Measurements from ENCODE around the gene RASSF3.
"Not testable (repeated sequence)": the region's sequence is repeated elsewhere in the genome, so short reads cannot be mapped to it uniquely, and the experiment has no call there.

Gene RASSF3

DNA sequence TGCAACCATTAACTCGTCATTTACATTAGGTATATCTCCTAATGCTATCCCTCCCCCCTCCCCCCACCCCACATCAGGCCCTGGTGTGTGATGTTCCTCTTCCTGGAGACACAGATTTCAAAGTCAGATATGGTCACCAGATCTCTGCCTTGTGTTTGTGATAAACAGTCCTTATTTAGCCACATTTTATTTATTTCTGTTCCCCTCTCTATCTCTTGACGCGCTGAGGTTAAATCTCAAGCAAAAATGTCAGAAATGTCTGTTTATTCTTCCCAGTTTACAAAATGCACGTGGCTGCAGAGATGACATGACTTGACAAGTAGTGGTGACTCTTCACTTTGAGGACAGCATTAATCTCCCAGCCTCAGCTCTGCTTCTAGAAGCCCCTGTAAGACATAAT lies 11.5 kb upstream of the RASSF3 start:
- DNase-seq (ENCODE audit: low read depth), result no peak

DNA sequence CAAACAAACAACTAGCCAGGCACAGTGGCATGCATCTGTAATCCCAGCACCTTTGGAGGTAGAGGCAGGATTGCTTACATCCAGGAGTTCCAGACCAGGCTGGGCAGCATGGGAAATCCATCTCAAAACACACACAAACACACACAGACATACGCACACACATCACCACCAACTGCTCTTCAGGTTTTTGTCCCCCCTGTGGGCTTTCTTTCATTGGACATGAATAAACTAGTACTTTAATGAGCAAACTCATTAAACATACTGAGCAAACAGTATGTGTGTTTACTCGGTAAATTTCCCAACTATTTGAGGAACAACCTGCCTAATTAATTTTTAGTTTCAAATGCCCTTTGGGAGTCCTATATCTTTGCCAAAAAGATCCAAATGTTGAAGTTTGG lies 10.1 kb upstream of the RASSF3 start:
- no peak for DNase-seq (ENCODE audit: low read depth)

DNA sequence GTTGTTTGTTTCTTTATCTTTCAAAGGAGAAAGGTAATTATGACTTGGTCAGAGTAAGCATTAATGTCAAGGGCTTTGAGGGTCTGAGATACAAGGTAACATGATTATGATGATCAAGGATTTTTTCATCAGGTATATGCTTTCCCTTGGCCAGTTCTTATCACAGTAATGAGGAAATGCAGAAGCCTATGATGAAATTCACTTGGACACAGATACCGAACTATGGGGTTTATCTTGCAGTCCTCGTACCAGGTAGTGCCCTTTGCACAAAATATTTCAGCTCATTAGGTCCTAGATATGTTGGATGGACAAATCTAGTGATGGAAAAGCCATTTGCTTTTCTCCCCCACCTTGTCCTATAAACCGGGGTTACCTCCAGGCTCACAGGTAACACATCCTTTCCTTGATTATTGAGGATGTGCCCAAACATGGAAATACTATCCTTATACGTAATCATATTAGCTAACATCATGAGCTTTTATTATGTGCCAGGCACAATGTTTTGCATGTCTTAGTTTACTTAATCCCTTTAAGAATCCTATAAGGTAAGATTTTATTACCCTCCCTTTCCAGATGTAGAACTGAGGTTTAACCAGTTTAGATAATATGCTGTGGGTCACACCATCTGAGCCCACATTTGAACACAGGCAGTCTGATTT lies 7.0 kb upstream of the RASSF3 start:
- DNase-seq (ENCODE audit: low read depth), result no peak

DNA sequence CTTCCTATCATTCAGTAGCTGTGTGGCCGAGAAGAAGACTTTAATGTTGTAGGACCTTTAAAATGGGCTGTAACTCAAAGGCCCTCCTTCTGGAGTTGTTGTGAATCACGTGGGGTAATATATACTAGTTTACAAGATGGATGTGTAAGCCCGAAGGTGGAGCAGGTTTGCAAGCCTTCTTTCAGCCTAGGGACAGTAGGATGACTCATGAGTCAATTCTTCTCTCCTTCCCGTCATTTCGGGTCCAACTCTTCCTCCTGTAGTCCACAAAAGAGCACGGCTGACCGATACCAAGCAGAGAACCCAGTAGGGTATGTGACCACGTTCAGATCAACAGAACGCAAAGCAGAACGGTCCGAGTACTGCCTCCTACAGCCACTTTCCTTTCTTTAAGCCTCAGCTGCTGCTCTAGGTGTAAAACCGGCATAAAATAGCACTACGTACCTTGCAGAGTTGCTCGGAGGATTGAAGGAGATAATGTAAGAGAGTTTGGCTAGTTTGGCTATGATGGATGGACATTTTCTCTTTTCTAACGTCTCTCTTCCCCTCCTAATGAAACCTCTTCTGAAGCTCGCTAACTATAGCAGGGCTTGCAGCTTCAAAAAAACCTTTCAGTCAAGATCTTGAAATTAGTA lies 1.3 kb upstream of the RASSF3 start:
- DNase-seq (ENCODE audit: low read depth), result peak; percentile 73

DNA sequence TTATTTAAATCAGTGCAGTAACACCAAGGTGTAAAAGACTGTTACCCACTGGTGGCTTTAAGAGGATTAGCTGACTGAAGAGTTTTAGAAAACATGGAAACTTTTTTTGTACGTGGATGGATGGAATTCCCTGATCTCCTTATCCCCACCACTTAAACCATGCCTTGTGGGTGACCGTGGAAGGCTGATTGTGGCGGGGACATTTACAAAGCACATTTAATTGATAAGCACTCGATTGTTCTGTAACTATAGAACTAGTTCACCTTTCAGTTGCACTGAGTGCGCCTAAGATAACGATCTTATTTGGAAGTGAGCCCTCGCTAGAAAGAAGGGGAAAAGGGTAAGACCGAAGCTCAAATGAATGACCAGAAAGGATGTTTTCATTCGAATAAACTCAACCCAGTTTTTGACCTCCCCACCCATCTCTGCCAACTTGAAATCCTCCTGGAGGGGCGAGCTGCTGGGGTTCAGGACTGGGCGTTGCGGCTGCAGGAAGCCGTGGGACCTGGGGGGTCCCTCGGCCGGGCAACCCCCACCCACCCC lies 688 bp upstream of the RASSF3 start:
- peak; percentile 32 for DNase-seq (ENCODE audit: low read depth)

DNA sequence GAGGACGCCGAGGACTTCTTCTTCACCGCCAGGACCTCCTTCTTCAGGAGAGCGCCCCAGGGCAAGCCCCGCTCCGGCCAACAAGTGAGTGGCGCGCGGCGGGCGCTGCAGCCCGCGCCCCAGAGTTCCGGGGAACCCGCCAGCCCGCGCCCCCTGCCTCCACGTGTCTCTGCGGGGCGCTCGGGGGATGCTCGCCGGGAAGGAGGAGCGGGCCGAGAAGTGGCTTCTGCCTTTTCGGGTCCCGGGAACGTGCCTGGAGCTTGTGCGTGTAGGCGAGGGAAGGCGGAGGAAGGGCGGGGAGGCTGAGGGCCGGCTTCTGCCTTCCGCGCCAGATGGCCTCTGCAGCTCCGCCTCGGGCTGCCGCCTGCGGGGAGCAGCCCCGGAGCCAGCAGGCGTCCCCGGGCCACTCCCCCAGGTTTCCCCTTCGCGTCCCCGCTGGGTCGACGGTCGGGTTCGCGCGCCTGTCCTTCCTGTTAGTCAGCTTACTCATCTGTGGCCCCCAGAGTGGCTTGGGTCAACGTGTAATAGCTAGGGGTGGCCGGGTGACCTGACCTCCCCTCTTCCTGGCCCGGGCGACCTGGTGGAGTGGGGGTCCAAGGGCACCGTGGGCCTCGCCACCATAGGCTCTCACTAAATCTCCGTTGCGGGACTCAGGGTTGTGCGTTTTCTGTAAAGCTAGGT lies 505 bp downstream of the RASSF3 start:
- peak; percentile 76 for DNase-seq (ENCODE audit: low read depth)

DNA sequence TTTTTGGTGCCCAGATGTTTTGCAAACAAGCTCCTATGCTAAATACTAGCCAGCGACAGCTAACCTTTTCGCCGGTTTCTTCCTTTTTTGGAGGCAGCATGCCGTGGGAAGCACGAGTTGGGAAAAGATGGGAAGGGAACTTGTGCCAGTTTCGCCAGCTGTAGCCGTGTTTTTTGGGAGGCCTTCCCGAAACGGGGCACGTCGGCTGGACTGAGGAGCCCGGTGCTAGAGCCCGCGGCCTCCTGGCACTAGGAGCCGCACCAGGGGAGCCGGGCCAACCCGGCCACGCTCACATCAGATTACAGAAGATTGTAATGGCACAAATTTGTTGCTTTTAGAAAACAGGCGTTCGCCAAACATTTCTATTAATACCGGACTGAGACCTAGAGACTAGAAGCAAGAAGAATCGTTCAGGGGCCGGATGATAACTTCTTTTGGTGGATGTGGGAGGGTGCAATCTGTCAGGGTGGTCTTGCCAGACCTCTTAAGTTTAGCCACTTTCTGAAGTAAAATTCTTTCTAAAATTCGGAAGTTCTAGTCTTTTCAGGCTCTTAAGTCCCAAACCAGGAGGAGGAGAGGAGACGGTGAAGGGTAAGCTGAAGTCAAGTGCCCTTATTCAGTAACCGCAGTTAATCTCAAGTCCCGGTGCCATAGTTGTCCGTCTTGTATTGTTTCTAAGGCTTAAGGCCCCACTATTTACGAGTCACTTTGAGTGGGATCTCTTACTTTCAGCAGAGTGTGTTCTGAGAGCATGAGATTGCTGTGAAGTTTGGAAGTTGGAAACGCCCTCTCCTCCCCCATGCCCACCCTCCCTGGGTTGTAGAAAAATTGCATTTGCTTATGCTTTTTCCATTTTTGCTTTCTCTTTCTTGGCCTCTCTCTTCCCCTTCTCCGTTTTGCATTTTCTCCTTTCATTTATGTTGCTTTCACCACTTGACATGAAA lies 1.3 kb downstream of the RASSF3 start:
- DNase-seq (ENCODE audit: low read depth), result peak; percentile 52

DNA sequence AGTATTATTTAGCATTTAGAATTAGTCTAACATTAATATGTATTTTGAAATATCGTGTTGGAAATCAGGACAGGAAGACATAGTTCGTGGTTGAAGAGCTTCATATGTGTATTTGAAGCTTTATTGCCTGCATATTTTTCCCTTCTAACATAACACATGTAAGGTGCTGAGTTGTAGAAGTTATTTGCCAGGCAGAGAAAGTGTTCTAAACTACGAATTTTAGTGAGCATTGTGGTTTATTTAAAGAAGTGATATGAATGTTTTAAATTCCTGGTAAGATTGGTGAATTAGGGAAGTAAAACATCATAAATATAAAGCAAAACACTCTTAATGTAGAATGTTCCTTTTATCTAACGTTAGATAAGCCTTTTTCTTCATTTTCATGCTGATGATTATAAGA lies 2.5 kb downstream of the RASSF3 start:
- no peak for DNase-seq (ENCODE audit: low read depth)

DNA sequence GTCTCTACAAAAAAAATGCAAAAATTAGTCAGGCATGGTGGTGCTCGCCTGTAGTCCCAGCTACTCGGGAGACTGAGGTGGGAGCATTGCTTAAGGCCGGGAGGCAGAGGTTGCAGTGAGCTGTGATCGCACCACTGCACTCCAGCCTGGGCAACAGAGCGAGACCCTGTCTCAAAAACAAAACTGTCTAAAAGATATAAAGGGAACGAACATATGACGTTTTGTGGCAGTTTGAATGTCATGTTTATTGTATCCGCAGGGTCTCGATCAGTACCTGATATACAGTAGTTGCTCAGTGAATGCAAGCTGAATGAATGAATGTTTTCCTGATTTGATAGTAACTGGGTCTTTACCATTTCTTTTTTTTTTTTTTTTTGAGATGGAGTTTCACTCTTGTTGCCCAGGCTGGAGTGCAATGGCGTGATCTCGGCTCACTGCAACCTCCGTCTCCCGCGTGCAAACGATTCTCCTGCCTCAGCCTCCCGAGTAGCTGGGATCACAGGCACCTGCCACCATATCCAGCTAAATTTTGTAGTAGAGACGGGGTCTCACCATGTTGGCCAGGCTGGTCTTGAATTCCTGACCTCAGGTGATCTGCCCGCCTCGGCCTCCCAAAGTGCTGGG lies 3.6 kb downstream of the RASSF3 start:
- not testable (repeated sequence) for DNase-seq (ENCODE audit: low read depth)

DNA sequence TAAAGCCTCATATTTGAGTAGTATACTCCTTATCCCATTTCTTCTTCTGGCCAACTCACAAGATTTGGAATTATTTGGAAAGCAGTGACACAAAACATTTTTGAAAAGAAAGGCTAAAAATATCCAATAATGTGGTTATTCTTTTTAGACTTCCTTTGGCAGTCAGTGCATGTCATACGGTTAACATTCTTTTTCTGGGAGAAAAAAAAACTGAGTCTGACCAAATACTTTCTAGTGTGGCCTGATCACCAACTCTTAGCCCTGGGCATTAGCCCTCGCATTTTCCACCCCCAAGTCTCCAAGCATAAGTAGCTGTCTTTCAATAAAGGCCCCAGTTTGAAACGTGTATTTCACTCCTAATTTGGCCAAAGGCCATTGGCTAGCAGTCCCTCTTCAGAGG lies 5.9 kb downstream of the RASSF3 start:
- peak; percentile 84 for DNase-seq (ENCODE audit: low read depth)

DNA sequence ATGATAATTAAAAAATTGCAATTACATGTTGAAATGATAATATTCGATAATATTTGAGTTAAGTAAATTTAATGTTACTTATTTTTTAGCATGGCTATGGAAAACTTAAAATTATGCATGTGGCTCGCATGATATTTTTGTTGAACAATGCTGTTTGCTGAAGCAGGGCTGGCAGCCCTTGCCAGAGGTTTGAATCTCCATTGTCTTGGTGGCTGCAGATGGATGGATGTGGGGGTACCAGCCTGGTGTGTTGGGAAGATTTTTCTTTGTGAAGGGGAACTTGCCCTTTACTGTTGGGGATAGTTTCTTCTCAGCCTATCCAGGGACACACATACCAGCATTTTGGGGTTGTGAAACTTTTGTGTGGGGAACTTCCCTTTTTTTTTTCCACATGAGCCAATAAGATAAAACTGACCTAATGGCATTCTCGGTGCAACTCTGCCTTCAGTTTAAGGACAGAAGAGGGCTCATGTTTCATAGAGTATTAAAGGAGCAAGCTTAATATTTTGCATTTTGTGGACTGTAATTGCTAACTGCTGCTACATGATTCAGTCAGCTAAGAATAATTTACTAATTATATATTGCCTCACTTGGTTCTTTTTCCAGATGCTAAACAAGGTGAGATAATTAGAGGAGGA lies 8.8 kb downstream of the RASSF3 start:
- peak; percentile 80 for DNase-seq (ENCODE audit: low read depth)

DNA sequence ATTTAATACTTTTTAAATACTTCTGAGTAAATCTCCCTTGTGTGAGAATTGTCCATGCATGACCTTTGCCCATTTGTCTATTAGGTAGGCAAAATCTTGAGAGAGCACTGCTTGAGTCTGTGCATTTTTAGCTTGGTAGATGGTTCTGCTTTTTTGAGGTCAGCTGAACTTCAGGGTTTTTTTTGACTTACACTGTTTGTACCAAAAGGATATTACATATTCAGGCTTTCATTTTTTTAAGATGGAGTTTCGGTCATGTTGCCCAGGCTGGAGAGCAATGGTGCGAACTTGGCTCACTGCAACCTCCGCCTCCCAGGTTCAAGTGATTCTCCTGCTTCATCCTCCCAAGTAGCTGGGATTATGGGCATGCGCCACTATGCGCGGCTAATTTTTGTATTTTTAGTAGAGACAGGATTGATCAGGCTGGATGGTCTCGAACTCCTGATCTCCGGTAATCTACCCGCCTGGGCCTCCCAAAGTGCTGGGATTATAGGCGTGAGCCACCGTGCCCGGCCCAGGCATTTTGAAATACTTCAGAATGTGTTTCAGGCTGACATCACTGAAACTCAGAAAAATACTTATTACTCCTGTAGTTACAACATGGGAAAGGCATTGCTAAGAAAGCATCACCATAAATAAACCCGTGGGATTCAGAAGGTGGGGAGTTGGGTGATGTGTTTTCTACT lies 11.1 kb downstream of the RASSF3 start:
- DNase-seq (ENCODE audit: low read depth), result peak; percentile 87

DNA sequence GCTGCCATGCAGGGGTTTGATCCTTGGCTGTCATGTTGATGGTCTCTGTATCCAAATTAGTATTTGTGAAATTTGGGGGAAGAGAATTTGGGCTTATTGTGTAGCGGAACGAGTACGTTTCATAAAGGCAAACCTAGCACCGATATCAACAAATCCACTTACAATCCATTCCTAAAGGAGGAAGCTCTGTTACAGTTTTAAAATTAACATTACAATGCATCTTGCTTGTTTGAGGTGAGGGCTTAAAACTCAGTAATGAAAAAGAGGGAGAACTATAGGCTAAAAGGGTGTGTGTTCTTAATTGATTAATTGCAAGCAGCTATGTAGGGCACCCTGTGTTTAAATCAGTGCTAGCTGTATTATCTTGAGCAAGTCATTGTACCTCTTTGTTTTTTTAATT lies 13.7 kb downstream of the RASSF3 start:
- no peak for DNase-seq (ENCODE audit: low read depth)

DNA sequence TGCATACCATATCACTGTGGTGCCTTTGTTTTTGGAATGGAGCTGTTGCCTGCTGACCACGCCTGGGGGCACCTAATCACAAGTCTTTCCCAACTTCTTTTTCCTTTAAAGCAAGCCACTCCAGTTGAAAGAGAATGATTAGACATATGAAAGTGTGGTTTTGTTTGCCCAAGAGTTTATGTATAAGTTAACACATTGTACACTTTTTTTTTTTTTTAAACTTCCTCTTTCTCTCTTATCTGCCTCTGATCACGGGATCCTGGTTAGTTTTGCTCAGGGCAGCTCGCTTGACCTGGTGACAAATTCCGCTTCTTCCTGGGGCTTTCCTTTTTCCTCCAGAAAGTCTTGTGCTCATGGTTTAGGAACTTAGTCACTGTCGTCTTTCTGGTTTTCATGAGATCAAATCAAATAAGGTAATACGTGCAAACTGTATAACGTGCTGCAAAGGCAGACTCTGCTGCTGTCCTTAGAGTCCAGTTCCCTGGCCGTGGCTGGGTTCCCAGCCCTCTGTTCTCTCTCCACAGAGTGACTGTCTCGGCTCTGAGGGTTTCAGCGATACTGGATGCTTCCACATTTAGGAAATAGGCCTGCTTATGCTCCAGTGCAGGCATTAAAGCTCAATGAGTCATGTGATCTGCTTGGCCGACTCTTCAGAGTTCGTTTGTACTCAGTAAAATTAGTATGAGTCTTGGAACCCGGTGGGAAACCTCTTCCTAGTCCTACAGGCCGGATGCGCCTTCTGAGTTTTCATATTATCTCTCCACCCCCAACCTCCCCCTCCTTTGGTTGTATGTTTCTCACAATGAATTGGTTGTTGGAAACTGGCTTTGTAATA lies 15.2 kb downstream of the RASSF3 start:
- peak; percentile 94 for DNase-seq (ENCODE audit: low read depth)

DNA sequence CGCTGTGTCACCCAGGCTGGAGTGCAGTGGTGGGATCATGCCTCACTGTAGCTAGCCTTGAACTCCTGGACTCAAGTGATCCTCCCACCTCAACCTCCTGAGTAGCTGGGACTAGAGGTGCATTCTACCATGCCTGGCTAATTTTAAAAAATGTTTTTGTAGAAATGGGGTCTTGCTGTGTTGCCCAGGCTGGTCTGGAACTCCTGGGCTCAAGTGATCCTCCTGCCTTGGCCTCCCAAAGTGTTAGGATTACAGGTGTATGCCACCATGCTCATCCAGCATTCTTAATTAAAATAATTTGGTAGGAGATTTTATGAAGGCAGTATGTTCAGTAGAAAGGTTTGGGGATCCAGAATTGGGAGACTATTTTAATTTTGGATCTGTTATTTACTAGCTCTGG lies 16.3 kb downstream of the RASSF3 start:
- not testable (repeated sequence) for DNase-seq (ENCODE audit: low read depth)

DNA sequence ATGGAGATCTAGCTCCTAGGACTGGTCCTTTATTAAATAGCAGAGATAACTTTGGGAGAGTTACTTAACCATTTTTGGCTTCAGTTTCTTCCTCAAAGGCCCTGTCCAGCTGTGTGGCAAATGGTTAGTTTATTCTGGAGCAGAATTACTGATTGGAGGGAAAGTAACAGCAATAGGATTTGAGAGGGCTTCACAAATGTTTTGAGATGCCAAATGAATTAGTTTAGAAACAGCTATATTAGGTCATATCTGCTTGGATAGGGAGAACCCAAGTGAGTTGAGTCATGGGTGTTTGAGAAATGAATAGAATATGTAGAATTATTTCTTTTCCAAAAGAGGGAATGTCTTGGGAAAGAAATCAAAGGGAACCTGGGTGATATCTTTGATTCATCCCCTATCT lies 17.5 kb downstream of the RASSF3 start:
- DNase-seq (ENCODE audit: low read depth), result peak; percentile 88

DNA sequence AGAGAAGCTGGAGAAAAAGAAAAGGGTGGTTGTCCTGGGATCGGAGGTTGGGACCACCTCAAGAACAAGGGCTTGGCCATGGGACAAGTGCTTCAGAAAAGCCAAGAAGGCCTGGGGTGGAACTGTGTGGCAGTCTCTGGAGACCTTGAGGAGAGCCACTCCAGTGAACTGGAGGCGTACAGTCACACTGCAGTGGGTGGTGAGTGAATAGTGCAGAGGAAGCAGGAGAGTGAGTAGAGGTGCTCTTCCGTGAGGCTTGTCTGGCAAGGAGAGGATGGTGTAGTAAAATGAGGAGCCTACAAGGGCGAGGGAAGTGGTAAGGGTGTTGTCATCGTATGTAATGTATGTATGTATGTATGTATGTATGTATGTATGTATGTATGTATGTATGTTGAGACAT lies 20.9 kb downstream of the RASSF3 start:
- no peak for DNase-seq (ENCODE audit: low read depth)

DNA sequence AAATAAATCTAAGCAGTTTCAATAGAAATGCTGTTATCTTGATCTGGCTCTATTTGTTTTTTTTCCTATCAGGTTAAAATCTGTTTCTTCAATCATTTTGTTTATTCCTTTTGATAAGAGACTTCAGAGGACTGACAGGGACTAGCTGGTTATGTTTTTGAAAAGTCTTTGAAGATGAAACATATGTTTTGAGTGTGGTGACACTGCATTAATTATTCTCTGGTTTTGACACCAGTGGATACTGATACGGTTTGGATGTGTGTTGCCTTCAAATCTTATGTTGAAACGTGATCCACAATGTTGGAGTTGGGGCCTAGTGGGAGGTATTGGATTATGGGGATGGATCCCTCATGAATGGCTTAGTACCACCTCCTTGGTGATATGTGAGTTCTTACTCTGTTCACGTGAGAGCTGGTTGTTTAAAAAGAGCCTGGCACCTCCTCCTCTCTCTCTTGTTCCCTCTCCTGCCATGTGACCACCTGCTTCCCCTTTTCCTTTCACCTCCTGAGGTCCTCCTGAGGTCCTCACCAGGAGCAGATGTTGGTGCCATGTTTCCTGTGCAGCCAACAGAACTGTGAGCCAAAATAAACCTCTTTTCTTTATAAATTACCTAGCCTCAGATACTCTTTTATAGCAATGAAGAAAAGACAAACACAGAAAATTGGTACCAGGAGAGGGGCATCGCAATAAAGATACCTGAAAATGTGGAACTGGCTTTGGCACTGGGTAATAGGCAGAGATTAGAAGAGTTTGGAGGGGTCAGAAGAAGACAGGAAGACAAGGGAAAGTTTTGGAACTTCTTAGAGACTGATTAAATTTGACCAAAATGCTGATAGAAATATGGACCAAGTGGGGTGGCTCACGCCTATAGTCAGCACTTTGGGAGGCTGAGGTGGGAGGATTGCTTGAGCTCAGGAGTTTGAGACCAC lies 23.0 kb downstream of the RASSF3 start:
- DNase-seq (ENCODE audit: low read depth), result no peak
